Lung (tissue), 12 donors: ENCODE data around the gene GEMIN4. TPM values are rescaled to one million over a fixed set of nuclear protein-coding genes. Genes with fewer than 3 reads are reported as not detected.

Experiments used
- ATAC-seq: fragments of 200-7000 bp; cut with Tn5 transposase; one replicate; pipeline ENCODE4 v1.9.1; 2020; ENCODE audit warnings: moderate number of reproducible peaks; ENCODE audit not compliant: insufficient read depth, low FRiP score
- DNase-seq, 3 donors: peaks; one replicate each; pipeline ENCODE4 v3.0.0-alpha.2; 2013 to 2017
- H3K27ac ChIP-seq, 2 donors: one replicate each; pipeline ENCODE4 v1.5.1; 2013; ENCODE audit warnings: mild to moderate bottlenecking in 2 of 2, moderate library complexity in 2 of 2, control low read depth in 1 of 2, inconsistent platforms in 1 of 2, low read depth in 1 of 2, low read length in 1 of 2
- H3K27me3 ChIP-seq, 3 donors: one replicate each; pipeline ENCODE4 v1.5.1; 2013; ENCODE audit warnings: low read length in 2 of 3; ENCODE audit not compliant: control insufficient read depth in 3 of 3, insufficient read depth in 3 of 3
- H3K36me3 ChIP-seq, 4 donors: one replicate each; pipeline ENCODE4 v1.5.1; 2013; ENCODE audit warnings: low read length in 4 of 4, mild to moderate bottlenecking in 1 of 4, moderate library complexity in 1 of 4; ENCODE audit not compliant: control insufficient read depth in 4 of 4, insufficient read depth in 4 of 4
- H3K4me1 ChIP-seq, 5 donors: one replicate each; pipeline ENCODE4 v1.5.1; 2013; ENCODE audit warnings: low read length in 5 of 5, mild to moderate bottlenecking in 2 of 5, moderate library complexity in 1 of 5; ENCODE audit not compliant: control insufficient read depth in 5 of 5, insufficient read depth in 5 of 5
- H3K4me3 ChIP-seq: one replicate; pipeline ENCODE4 v1.5.1; 2013; ENCODE audit warnings: mild to moderate bottlenecking, control low read depth, moderate library complexity
- H3K9ac ChIP-seq, 2 donors: one replicate each; pipeline ENCODE4 v1.5.1; 2013; ENCODE audit warnings: low read length in 2 of 2, control low read depth in 1 of 2; ENCODE audit not compliant: insufficient read depth in 1 of 2
- H3K9me3 ChIP-seq, 4 donors: one replicate each; pipeline ENCODE4 v1.5.1; 2013; ENCODE audit warnings: low read length in 3 of 4, mild to moderate bottlenecking in 1 of 4, moderate library complexity in 1 of 4; ENCODE audit not compliant: control insufficient read depth in 4 of 4, insufficient read depth in 3 of 4
- WGBS, 2 donors: extraction: QIAGEN DNeasy Blood & Tissue Kit; methylation state at CpG; one replicate each; pipeline ENCODE4 v1.1.7; 2013; 5-methylcytosine and 5-hydroxymethylcytosine counted together
- polyA plus RNA-seq, 2 donors: library from polyadenylated mRNA; stranded (reverse); fragments of 200-250 nt; gene quantifications; one replicate each; pipeline ENCODE4 v1.2.1, GENCODE V29; 2013
- total RNA-seq, 2 donors: library from RNA; depleted of rRNA in 1 of 2; stranded (reverse); fragments of >200 nt in 1 of 2; gene quantifications; one replicate each; pipeline ENCODE4 v1.2.1, GENCODE V29; 2014 to 2021
- TF ChIP-seq, protein P1 (sequence below): IDR thresholded peaks from 2 replicates; pipeline ENCODE4 v1.5.1; 2012; ENCODE audit warnings: mild to moderate bottlenecking; ENCODE audit errors: control extremely low read depth, extremely low read depth
- donor health status: control.
- donor health status: control.
- donor health status: Bipolar disorder and iron deficiency.
- donor health status: healthy.
- donor health status: DM: yes; HTN: yes; CAD: no.

The GEMIN4 gene
- total and polyA plus RNA-seq, 4 donors: 8.5 to 21.7 (median 14.2) TPM

DNA sequence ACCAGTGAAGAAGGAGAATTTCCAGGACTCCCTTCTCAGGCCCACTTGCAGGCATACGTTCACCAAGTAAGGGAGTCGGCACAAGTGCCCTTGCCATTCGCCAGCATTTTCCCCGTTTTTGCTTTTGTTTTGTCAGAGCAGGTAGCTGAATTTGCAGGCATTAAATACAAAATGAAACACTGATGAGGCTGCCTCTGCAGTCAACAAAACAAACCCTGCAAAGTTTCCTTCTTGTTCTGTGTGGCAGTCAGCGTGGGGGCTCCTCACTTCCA lies 22.2 kb upstream of the GEMIN4 start:
- TF ChIP-seq, protein P1, sequence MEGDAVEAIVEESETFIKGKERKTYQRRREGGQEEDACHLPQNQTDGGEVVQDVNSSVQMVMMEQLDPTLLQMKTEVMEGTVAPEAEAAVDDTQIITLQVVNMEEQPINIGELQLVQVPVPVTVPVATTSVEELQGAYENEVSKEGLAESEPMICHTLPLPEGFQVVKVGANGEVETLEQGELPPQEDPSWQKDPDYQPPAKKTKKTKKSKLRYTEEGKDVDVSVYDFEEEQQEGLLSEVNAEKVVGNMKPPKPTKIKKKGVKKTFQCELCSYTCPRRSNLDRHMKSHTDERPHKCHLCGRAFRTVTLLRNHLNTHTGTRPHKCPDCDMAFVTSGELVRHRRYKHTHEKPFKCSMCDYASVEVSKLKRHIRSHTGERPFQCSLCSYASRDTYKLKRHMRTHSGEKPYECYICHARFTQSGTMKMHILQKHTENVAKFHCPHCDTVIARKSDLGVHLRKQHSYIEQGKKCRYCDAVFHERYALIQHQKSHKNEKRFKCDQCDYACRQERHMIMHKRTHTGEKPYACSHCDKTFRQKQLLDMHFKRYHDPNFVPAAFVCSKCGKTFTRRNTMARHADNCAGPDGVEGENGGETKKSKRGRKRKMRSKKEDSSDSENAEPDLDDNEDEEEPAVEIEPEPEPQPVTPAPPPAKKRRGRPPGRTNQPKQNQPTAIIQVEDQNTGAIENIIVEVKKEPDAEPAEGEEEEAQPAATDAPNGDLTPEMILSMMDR: no peak
- DNase-seq (no peak), ATAC-seq (no peak)
- Histone ChIP-seq H3K27ac (no peak overlapping the region), H3K9ac (no peak overlapping the region), H3K36me3 (peaks cover 32 to 48% (median 43%) of the 10 kb centered on the region in 4 donors), H3K4me1 (no peaks in the 10 kb centered on the region), H3K4me3 (no peak overlapping the region), H3K9me3 (no peaks in the 10 kb centered on the region), H3K27me3 (no peaks in the 10 kb centered on the region)
- WGBS, 2 donors: 93 to 94% methylated on average over 5 of the region's 5 CpGs

DNA sequence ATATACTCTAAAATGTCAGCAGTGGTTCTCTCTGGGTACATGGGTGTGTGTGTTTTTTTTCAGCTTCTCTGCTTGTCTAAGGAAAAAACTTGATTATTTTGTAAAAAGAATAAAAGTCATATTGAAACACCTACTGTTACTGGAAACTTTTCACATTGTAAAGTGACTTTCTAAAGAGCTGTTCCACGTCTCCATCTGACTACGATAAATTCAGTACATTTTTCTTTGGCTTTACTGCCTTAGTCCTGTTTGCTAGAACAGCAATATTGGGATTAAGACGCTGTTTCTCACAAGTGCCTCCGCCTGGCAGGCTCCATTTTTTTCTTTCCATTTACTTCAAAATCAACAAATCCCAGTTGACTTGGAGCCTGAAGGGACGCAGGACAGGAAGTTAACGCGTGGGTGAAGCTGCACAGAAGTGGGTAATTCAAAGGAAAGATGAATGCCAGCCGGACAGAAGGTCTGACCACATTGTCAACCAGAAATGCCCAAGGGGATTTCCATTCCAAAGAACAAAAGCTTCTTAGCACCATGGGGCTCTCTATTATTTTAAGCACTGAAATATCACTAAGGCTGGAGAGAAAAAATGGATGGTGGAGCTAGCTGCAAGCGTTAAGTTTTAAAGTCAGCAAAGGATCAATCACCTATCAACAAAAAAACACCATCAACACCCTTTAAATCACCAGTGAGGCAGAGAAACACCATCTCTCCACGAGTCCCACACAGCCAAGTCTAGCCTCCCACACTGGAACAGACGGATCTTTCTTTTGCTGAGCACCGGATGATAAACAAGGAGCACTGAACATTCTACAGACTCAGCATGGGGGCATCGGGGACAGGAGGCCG lies 21.6 kb upstream of the GEMIN4 start:
- Histone ChIP-seq H3K4me1 (no peaks in the 10 kb centered on the region), H3K4me3 (no peak overlapping the region), H3K27ac (no peak overlapping the region), H3K27me3 (no peaks in the 10 kb centered on the region), H3K36me3 (peaks cover 31 to 53% (median 45%) of the 10 kb centered on the region in 4 donors), H3K9ac (no peak overlapping the region), H3K9me3 (no peaks in the 10 kb centered on the region)
- ATAC-seq (no peak), DNase-seq (no peak)
- WGBS, 2 donors: 78 to 83% methylated on average over 14 of the region's 14 CpGs
- TF ChIP-seq, protein P1: no peak

DNA sequence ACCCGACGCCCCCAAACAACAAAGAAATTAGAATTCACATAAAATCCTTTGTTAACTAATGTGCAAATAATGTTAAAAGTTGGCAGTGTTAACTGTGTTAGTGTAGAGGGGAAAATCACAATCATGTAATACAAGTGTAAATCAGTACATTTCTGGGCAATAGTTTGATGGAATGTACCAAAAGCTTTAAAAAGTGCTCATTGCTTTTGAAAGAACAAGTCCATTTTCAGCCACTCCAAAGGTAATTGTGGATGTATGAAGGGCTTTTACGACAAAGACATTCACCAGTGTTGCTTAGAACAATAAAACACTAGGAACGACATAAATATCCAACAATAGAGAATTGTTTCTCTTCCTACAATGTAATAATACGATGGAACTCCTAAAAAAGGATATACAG lies 21.0 kb upstream of the GEMIN4 start:
- H3K27me3 ChIP-seq: no peaks in the 10 kb centered on the region
- H3K4me1 ChIP-seq: no peaks in the 10 kb centered on the region
- H3K36me3 ChIP-seq: peaks cover 31 to 48% (median 43%) of the 10 kb centered on the region in 4 donors
- no peak overlapping the region for H3K27ac ChIP-seq
- TF ChIP-seq, protein P1: no peak
- DNase-seq (no peak), ATAC-seq (no peak)
- WGBS, 2 donors: 87 to 92% methylated on average over 5 of the region's 5 CpGs
- H3K9ac ChIP-seq: no peak overlapping the region
- no peaks in the 10 kb centered on the region for H3K9me3 ChIP-seq
- no peak overlapping the region for H3K4me3 ChIP-seq
